Activated CD4-positive, alpha-beta T cell treated with anti-CD3 and anti-CD28 coated beads, Interleukin-2, Interleukin-4, amounts not matched to agents 100 ng/mL and 50 ng/mL, durations not matched to agents 16 hours and 8 hours (primary cell): ENCODE data around the gene PLSCR3.

ENCODE experiments used
- DNase-seq: peaks from one replicate; pipeline ENCODE4 v3.0.0-alpha.2; 2020; ENCODE audit warnings: low spot score

PLSCR3 gene

GRCh38 chr17:7426203-7426863 is 32.0 kb upstream of the PLSCR3 start:
- no peak for DNase-seq

DNA sequence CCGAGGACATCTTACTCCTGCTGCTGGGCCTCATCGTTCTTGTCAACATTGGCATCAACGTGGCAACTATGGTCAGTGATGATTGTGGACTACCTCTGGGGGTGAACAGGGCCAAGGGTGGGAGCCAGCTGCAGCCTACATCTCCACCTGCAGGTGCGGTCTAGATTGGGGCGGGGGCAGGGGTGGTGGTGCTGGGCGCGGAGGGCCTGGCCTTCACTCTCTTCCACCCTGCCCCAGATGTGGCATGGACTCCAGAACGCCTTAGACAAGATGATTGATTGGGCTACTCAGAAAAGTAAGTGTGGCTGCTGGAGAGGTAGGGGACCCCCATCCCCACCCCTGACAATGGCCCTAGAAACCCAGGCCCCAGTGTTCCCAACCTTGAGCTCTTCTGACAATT is 31.4 kb upstream of the PLSCR3 start:
- DNase-seq: no peak

GRCh38 chr17:7425316-7425715 is 31.0 kb upstream of the PLSCR3 start, which contains the start of gene SPEM2:
SPEM2 (plus strand) TSS chr17:7425616; CDS start chr17:7425689, 73 bp downstream.
- DNase-seq: no peak

GRCh38 chr17:7423679-7424078 is 29.4 kb upstream of the PLSCR3 start:
- DNase-seq: no peak

GRCh38 chr17:7421186-7421585 is 26.9 kb upstream of the PLSCR3 start:
- DNase-seq: no peak

DNA sequence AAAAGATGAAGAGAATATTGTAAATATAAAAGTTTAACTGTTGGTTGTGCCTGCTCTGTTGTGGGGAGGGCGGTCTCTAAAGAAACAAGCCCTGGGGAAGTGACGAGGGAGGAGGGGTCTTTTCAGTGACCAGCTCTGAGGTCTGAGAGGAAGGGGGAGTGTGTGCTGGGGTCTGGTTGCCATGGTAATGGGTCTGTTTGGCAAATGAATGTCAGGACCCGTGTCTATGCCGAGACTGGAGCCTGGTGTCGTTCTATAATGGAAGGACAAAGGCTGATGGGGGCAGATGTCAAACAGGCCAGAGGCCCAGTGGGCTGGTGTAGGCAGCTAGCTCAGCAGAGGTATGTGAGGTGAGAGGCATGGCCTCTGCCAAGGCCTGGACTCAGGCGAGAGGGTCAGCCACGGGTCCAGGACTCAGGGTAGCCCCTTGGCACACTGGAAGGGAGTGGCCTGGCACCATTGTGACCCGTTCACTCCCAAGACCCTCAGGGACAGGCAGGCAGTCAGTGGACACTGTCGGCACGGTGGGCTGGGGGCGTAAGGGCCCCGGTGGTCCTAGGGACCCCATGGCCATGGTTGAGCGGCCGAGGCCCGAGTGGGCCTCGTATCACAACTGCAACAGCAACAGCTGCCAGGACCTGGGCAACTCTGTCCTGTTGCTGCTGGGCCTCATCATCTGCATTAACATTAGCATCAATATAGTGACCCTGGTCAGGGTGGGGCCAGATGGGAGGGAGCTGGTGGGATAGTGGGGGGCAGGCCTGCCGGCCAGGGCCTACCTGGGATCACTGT is 25.7 kb upstream of the PLSCR3 start, which contains the start of gene SPEM1:
Gene SPEM1 (plus strand): TSS at position 506 of the 792 bp plus-strand sequence. CDS start 61 bp downstream, at position 567.
- DNase-seq: no peak

- no peak for DNase-seq
Observed at GRCh38 chr17:7418472-7419152, 24.3 kb upstream of the PLSCR3 start.

- no peak for DNase-seq
Observed at GRCh38 chr17:7417056-7417655, 22.8 kb upstream of the PLSCR3 start.

- no peak for DNase-seq
Observed at GRCh38 chr17:7416323-7416722, 22.0 kb upstream of the PLSCR3 start.

GRCh38 chr17:7415784-7416183 is 21.5 kb upstream of the PLSCR3 start:
- DNase-seq: no peak

- no peak for DNase-seq
Observed at GRCh38 chr17:7414837-7415236, 20.5 kb upstream of the PLSCR3 start.

DNA sequence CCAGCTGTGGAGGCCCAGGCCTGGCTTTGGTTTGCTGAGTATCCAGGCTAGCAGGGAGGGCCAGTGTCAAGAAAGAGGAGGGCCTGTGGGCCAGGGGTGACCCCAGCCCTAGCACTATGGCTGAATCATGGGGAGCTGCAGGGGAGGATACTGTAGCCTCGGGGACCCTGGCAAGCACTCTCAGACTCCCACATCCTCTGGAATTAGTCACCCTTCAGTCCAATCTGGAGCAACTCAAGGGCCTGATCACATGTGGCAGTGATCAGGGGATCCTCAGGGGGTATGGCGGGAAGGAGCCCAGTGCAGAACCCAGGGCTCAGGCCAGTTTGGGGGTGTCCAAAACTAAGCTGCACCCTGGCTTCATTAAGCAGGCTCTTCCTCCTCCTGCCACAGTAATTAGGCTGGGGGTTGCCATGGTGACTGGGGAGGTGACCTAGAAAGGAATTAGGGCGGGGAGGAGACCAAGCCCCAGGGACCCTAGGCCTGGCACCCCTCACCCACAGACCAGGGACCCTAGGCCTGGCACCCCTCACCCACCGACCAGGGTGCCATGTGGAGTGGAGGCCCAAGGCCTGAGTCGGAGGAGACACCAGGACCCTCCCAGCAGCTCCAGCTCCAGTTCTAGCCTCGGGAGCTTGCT is 19.1 kb upstream of the PLSCR3 start:
- DNase-seq: no peak

DNA sequence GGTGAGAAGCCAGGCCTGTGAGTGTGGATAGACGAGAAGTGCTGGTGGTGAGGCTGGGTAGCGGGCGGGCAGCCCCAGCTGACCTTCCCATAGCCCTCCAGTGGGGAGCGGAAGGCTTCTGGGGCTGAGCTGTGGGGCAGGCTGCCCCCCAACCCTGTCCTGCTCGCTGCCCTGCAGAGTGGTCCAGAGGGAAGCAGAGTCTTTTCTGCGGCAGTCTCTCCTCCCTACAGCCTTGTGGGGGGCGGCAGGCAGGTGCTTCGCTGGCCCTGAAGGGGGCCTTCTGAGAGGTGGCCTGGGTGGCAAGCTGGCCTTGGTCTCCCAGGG is 17.1 kb upstream of the PLSCR3 start:
- no peak for DNase-seq

GRCh38 chr17:7410634-7411426 is 16.5 kb upstream of the PLSCR3 start:
- DNase-seq: no peak

DNA sequence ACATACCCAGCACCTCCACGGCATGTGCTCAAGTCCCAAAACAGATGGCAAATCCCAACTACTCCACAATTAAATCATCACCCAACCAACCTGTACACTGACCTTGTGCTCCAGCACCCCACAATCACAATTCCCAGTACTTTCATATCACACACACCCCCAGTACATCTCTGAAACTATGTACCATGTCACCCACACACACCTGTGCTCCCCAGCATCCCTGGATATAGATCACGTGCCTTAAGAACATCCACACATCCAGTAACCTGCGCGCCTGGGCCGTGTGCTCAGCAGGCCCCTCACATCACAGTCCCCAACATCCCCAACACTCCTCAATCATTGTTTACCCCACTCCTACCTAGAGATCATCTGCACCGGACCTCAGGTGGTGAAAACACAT is 15.4 kb upstream of the PLSCR3 start:
- DNase-seq: no peak

GRCh38 chr17:7408863-7409262 is 14.5 kb upstream of the PLSCR3 start:
- DNase-seq: no peak

DNA sequence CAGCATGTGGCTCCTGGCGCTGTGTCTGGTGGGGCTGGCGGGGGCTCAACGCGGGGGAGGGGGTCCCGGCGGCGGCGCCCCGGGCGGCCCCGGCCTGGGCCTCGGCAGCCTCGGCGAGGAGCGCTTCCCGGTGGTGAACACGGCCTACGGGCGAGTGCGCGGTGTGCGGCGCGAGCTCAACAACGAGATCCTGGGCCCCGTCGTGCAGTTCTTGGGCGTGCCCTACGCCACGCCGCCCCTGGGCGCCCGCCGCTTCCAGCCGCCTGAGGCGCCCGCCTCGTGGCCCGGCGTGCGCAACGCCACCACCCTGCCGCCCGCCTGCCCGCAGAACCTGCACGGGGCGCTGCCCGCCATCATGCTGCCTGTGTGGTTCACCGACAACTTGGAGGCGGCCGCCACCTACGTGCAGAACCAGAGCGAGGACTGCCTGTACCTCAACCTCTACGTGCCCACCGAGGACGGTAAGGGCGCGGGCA is 14.0 kb upstream of the PLSCR3 start:
- DNase-seq: no peak

GRCh38 chr17:7407485-7408251 is 13.3 kb upstream of the PLSCR3 start, which contains the start of gene NLGN2:
NLGN2 (plus strand) TSS chr17:7407845; CDS start chr17:7408256, 411 bp downstream.
- no peak for DNase-seq

DNA sequence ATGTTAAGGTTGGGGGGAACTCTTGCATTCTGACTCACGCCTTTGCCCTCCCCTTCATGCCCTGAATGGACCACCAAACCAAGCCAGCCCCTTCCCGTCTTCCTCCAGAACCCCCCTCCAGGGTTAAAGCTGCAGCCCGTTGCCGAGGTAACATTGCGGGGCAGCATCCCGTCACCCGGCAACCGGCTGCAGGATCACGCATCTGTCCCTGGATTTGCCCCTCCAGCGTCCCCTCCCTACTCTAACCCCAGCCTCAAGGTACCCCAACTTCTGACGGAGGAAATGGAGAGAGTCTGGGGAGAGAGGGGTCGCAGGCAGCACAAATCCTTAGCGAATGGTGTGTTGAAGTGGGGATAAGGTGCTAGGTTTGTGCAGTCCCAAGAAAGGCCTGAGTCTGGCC is 12.8 kb upstream of the PLSCR3 start:
- no peak for DNase-seq

DNA sequence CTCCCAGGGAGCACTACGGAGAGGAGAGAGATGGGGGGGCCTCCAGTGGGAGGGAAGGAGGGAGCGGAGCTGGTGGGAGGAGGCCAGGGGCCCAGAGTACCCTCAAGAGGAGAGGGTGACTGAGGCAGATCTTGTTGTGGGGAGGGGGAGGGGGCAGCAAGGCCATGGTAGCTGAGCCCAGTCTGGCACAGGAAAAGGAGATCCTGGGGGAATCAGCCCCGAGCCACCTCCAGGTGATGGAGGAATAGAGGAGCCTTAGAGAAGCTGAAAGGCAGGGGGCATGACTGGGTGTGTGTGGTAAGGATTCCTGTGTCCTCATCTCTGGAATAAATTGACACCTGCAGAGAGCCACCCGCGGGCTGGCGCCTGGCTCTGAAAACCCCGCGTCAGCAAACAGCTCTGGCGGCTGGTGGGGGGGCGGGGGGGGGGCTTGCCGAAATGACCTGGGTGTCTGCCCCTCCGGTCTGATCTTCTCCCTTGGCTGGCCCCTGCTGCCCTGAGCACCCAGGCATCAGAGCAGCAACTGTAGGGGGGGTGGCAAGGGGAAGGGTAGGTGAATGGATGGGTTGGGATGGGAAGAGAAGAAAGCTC is 12.0 kb upstream of the PLSCR3 start:
- DNase-seq: no peak
